HTERT RPE-1 (cell line): Measurements from ENCODE around the gene GPC3.

Experiments
- in situ Hi-C: fragments of 300-500 bp; cut with MboI; formaldehyde crosslinking; loops from 4 replicates; pipeline ENCODE4 v1.14.3; 2020; ENCODE audit warnings: low sequenced_read_pairs

GPC3 gene

DNA sequence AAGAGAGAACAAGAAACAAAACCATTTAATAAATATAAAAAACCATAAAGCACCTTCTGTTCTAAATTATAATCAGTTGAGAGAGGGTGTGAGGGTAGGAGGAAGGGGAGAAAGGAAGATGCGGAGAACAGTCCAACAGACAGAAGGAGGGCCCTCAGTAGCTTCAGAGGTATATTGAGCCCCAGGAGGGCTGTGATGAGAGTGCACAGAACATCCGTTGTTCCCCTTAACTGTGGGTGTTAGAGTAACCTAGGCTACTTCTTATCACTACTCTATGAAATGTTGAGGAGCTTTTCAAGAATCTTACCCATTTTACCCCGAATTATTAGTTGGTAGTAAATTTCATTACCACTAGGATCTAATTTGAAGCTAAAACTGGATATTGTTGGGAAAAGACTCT is 13.8 kb downstream of the GPC3 start:
- in situ Hi-C loops = no loop called here

DNA sequence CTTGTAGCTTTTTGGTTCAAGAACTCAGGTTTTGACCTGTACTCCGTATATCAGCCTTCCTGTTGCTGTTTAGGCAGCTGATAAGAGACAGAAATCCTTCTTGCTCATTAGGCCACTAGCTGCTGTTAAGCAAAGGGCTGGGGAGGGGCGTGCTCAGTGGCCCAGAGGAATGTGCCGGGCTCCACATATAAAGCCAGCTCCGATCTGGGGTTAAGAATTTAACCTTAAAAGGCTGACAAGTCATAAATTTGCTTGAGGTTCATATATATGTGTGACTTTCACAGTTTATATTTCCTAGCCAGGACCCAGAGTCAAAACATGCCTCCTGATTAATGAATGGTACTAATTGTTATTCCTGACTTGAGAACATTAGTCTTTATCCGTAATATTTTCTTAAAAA is 15.3 kb downstream of the GPC3 start:
- in situ Hi-C loops = no loop called here

GRCh38 chrX:133969191-133969590 is 16.2 kb downstream of the GPC3 start:
- in situ Hi-C loops = no loop called here

DNA sequence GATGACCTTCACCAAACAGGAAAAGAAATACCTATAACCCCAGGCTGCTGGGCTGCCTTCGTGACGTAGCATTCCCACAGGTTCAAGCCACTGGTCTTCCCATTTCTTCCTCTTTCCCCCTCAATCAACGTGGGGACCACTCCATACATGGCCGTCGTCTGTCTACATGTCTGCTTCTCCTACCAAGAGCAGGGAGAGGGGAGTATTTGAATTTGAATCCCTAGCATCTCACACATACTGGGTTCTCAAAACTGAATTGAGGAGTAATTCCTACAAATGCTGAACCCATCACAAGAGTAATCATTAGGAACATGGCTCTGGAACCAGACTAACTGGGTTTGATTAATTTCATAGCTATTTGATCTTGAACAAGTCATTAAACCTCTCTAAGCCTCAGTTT is 17.3 kb downstream of the GPC3 start:
- in situ Hi-C loops = no loop called here

DNA sequence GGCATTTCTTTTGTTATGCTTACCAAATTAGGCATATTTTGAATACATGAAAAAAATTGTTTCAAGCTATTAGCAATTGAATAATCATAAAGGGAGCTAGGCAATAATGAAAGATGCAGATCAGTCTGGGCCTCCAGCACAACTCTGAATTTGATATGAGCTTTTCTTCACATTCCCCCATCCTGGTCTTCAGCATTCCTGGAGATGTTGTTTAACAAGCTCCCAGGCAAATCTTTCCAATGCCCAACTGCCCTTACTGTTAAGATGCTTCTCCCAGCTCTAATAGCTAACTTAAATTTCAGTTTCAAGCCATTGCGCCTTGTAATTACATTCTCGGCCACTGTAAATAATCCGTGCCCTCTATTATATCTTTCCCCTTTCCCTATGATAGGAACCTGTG is 19.2 kb downstream of the GPC3 start:
- in situ Hi-C loops = no loop called here

GRCh38 chrX:133965321-133965720 is 20.1 kb downstream of the GPC3 start:
- in situ Hi-C loops = no loop called here

DNA sequence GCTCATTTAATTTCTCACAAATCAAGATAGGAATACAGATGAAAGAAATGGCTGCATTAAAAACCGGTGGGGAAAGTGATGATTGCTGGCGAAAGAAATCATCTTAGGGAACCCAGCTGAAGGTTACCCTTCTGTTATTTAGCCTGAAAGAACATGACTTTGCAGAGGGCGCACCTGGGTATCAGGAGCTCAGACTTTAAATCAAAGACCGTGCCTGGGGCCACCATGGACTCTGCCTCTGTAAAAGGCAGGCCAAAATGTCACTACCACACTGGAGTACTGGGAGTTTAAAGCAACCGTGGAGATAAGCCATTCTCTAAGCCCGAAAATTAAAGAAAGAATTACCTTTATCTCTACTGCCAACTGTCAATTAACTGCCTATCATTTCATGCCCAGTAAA is 24.3 kb downstream of the GPC3 start:
- in situ Hi-C loops = no loop called here

- in situ Hi-C loops = no loop called here
These were observed 25.4 kb downstream of the GPC3 start for GRCh38 chrX:133959972-133960371.

DNA sequence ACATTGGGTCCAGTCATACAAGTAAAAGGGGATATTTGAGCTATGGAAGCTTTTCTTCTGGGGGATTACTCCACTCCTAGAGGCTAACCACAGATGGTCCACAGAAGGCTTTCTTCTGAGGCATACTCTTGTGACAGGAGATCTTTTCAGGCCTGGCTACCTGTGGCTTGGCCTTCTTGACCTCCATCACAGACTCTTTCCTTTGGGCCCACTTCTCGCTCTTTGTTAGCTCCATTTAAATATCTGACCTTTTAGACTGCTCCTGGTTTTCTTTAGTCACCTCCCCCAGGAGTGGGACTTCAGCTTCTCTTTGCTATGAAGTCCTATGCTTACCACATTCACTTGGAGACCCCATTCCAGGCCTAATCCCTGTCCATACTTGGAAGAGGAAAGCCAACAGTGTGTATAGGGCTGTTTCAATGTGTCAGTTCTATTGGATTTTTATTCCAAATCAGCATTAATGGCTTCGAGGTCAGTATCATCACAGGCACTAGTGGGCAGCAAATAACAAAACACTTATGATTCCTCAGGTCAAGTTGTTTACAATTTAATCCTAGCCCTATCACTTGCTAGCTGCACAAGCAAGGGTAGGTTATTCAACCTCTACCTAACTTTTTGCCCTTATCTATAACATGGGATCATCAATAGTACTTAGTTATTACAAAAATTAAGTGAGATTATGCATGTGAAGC is 26.3 kb downstream of the GPC3 start:
- in situ Hi-C loops = no loop called here

DNA sequence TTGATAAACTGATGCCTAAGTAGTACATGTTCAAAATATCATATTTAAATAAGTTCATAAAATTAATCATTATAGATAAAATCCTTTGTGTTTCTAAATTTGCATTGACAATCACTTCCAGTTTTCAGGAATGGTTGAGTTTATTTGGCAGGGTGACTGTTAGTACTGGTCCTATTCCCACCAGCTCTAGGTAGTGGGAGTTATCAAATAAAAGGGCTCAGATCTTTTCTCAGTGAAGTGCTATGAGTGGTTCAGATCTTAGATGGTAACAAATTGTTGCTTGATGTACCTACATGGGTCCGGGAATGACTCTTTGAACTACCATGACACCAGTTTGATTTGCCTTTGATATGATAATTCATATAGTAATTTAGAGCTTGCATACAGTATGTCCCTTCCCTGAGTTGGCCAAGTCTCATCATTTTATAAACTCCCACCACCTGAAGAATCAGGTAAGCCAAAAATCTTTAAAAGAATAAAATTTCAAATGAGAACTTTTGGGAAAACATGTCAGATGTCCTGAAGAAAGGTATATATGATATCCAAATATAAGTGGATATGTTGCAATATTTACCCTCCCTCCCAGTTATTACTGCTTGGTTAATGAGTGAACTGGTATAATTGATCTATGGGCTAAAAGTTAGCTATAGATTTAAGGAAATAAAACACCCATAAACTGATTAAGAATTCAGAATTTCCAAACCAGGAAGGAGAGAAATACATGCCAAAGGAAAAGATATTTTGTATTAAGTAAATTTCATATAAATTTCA is 28.6 kb downstream of the GPC3 start:
- in situ Hi-C loops = no loop called here

DNA sequence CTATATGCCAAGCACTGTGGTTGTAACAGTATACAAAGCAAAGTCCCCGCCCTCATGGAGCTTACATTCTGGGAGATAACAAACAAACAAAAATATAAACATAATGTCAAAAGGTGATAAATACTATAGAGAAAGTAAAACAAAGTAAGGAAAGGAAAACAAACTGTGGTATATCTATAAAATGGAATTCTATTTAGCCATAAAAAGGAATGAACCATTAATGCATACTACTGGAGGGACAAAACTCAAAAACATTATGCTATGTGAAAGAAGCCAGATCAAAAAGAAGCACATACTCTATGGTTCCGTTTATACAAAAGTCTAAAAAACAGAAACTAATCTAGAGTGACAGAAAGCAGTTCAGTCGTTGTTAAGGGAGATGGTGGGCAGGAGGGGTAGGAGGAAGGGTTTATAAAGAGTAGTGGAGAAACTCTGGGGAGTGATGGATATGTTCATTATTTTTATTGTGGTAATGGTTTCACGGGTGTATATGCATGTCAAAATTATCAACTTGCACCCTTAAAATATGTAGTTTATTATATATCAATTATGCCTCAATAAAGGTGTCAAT is 31.5 kb downstream of the GPC3 start:
- in situ Hi-C loops = no loop called here

- in situ Hi-C loops = no loop called here
These were observed 32.3 kb downstream of the GPC3 start for GRCh38 chrX:133953078-133953477.

- in situ Hi-C loops = no loop called here
These were observed 34.3 kb downstream of the GPC3 start for GRCh38 chrX:133951098-133951497.

DNA sequence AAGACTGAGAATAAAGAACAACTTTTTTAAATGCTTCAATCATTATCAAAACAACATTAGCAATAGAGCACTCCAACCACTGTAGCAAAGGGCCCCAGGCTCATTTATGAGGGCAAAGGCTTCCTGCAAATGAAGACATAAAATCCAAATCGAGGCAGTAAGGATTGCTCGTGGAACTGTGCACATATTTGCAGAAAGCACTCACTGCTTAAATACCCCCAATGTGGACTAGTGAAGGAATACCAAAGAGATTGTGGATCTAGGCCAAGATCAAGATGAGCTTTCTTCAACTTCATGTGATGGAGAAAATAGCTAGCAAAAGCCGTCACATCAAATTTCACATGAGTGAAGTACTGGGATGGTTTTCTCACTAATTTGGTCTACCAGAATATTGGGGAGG is 35.2 kb downstream of the GPC3 start:
- in situ Hi-C loops = no loop called here

- in situ Hi-C loops = no loop called here
These were observed 36.5 kb downstream of the GPC3 start for GRCh38 chrX:133948895-133949294.

DNA sequence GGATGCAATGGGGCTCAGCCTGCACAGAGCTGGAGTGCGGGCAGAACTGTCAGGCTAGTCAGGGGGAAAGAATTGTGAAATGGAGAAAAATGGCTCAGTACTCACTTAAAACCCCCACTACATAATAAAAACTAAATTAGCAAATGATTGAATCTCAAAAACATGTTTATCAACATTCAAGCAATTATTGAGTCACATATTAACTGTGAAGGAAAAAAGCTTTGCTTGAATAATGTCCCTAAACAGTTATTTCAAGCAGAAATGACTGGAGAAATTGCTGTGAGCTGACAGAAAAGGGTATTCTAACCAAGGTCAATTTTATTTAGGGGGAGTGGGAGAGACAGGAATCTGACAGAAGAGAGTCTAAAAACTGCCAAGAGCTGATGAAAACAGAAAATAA is 37.4 kb downstream of the GPC3 start:
- in situ Hi-C loops = no loop called here

DNA sequence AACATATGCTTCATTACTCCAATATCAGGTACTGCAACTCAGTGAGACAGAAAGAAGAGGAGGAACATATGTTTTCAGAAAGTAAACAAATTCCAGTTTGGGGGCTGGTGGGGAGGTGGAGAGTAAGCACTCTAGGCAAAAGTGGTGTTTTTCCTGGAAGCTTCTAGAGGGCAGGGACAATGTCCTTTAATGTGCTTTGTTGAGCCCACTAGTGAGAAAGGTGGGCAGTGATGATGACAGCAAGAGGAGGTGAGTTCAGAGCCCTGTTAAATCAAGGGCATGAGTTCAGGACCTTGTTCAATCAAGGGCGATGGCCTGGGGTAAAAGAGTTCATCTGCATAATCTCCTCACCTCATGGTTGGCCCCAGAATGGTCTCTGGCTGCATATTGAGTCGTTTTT is 38.4 kb downstream of the GPC3 start:
- in situ Hi-C loops = no loop called here

- in situ Hi-C loops = no loop called here
These were observed 41.9 kb downstream of the GPC3 start for GRCh38 chrX:133943507-133943906.

GRCh38 chrX:133939655-133940302 is 45.6 kb downstream of the GPC3 start:
- in situ Hi-C loops = no loop called here

GRCh38 chrX:133938530-133938929 is 46.9 kb downstream of the GPC3 start:
- in situ Hi-C loops = no loop called here

DNA sequence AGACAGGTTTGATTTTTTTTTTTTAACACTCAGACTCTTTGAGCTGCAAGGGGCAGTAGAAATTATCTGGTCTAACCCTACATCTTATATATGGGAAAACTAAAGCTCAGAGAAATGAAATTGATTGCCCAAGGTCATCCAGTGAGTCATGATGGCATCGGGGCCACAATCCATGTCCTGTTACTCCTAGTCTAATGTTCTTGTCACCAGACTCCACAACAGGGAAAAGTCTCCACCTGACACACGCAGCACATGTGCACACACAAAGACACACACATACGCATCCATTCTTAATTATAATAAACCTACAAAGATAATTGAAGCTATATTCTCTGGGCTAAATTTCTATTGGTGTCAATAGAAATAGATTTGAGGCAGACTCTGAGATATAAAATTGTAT is 48.4 kb downstream of the GPC3 start:
- in situ Hi-C loops = no loop called here

- in situ Hi-C loops = no loop called here
These were observed 50.3 kb downstream of the GPC3 start for GRCh38 chrX:133935076-133935475.
